Astrocyte of the spinal cord (primary cell): ENCODE results near the gene TSPAN9.

Experiments used
- DNase-seq: peaks from one replicate; pipeline ENCODE4 v3.0.0; 2011; ENCODE audit warnings: low read depth, low spot score
- H3K4me3 ChIP-seq: 2 replicates; pipeline ENCODE4 v1.5.1; 2011; ENCODE audit warnings: low read depth, mild to moderate bottlenecking, low read length, moderate library complexity
- CTCF ChIP-seq: IDR thresholded peaks from 2 replicates; pipeline ENCODE4 v1.5.1; 2012; ENCODE audit warnings: low read depth, mild to moderate bottlenecking, low read length, inconsistent platforms
- in situ Hi-C: cut with HindIII; loops from 2 replicates; pipeline ENCODE4 v1.10.0; 2017; ENCODE audit warnings: low sequenced_read_pairs

TSPAN9 gene

GRCh38 chr12:3075315-3075714 is 1.9 kb upstream of the TSPAN9 start:
- no peak overlapping the region for H3K4me3 ChIP-seq
- no peak for TF ChIP-seq CTCF
- in situ Hi-C loops: loop anchor here (10.0 kb wide), 1 partner anchor 199 kb away; no protein-coding TSS in a partner anchor
- no peak for DNase-seq

GRCh38 chr12:3077572-3078081 is 448 bp downstream of the TSPAN9 start:
- TF ChIP-seq CTCF: no peak
- in situ Hi-C loops: loop anchor here (10.0 kb wide), 1 partner anchor 197 kb away; no protein-coding TSS in a partner anchor
- DNase-seq: peak; percentile 32
- H3K4me3 ChIP-seq: peak overlapping the region; percentile 85

- DNase-seq: no peak
- TF ChIP-seq CTCF: no peak
- in situ Hi-C loops: loop anchor here (10.0 kb wide), 1 partner anchor 197 kb away; no protein-coding TSS in a partner anchor
- peak overlapping the region; percentile 85 for H3K4me3 ChIP-seq
Observed at GRCh38 chr12:3078086-3078820, 1.1 kb downstream of the TSPAN9 start.

- DNase-seq: no peak
- no peak for TF ChIP-seq CTCF
- in situ Hi-C loops: no loop called here
Observed at GRCh38 chr12:3081091-3081490, 3.9 kb downstream of the TSPAN9 start.

GRCh38 chr12:3081886-3082285 is 4.7 kb downstream of the TSPAN9 start:
- no peak for TF ChIP-seq CTCF
- DNase-seq: no peak
- in situ Hi-C loops: no loop called here
- H3K4me3 ChIP-seq: no peak overlapping the region

More at GRCh38 chr12:3081091-3081490, 3.9 kb downstream of the TSPAN9 start:
- H3K4me3 ChIP-seq: no peak overlapping the region

- no peak for DNase-seq
- TF ChIP-seq CTCF: no peak
- in situ Hi-C loops: no loop called here
- H3K4me3 ChIP-seq: no peak overlapping the region
Observed at GRCh38 chr12:3083241-3083920, 6.2 kb downstream of the TSPAN9 start.
